GM21367 (cell line): ENCODE measurements around the gene BHLHE23.

Experiments
- ATAC-seq: cut with Tn5 transposase; IDR thresholded peaks from one replicate; pipeline ENCODE4 v1.9.1; 2021; ENCODE audit not compliant: unreplicated experiment

Gene BHLHE23

GRCh38 chr20:62975251-62975760 lies 31.5 kb downstream of the BHLHE23 start:
- ATAC-seq: no peak

GRCh38 chr20:62972845-62973745 lies 33.7 kb downstream of the BHLHE23 start:
- no peak for ATAC-seq

DNA sequence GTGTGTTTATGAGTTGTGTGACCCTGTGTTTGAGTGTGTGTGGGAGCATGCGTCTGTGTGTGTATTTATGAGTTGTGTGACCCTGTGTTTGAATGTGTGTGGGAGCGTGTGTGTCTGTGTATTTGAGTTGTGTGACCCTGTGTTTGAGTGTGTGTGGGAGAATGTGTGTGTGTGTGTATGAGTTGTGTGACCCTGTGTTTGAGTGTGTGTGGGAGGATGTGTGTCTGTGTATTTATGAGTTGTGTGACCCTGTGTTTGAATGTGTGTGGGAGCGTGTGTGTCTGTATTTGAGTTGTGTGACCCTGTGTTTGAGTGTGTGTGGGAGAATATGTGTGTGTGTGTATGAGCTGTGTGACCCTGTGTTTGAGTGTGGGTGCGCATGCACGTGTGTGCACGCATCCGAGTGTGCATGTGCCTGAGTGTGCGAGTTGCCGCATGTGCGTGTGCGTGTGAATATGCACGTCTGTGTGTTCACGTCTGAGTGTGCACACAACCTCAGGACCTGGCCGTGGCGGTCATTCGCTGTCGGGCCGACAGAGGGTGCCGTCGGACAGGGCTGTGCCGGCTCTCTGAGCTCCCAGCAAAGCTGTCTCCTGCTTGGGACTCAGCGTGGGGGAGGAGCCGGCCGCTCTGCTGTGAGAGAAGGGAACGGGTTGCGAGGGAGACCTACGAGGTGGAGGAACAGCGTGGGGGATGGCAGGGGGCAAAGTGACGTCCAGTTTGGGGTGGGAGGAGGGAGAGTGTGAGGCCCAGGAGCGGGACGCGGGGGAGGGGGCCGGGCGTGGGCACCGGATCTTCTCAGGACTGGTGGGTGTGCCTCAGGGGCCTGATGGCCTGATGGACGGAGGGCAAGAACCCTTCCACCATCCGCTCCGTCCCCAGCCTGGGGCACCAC lies 34.6 kb downstream of the BHLHE23 start:
- peak; percentile 57 for ATAC-seq

DNA sequence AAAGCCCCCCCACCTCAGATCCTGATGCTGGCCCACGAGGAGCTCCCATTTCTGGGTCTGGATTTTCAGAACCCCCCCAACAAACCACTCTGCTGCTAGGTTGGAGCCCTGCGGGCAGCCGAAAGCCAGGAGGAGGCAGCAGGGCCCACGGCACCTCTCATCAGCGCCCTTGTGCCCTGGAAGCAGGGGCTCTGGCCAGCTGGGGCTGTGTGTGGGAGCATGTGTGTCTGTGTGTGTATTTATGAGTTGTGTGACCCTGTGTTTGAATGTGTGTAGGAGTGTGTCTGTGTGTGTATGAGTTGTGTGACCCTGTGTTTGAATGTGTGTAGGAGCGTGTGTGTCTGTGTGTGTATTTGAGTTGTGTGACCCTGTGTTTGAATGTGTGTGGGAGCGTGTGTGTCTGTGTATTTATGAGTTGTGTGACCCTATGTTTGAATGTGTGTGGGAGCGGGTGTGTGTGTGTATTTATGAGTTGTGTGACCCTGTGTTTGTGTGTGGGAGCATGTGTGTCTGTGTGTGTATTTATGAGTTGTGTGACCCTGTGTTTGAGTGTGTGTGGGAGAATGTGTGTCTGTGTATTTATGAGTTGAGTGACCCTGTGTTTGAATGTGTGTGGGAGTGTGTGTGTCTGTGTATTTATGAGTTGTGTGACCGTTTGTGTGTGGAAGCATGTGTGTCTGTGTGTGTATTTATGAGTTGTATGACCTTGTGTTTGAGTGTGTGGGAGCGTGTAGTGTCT lies 35.4 kb downstream of the BHLHE23 start:
- no peak for ATAC-seq

GRCh38 chr20:62970307-62971210 lies 36.2 kb downstream of the BHLHE23 start:
- no peak for ATAC-seq

GRCh38 chr20:62969939-62970306 lies 36.8 kb downstream of the BHLHE23 start:
- ATAC-seq: no peak

GRCh38 chr20:62969179-62969760 lies 37.5 kb downstream of the BHLHE23 start:
- no peak for ATAC-seq

- ATAC-seq: no peak
Observed at GRCh38 chr20:62968378-62969178, 38.2 kb downstream of the BHLHE23 start.

GRCh38 chr20:62967628-62968351 lies 39.0 kb downstream of the BHLHE23 start:
- no peak for ATAC-seq

GRCh38 chr20:62967149-62967501 lies 39.6 kb downstream of the BHLHE23 start:
- no peak for ATAC-seq

DNA sequence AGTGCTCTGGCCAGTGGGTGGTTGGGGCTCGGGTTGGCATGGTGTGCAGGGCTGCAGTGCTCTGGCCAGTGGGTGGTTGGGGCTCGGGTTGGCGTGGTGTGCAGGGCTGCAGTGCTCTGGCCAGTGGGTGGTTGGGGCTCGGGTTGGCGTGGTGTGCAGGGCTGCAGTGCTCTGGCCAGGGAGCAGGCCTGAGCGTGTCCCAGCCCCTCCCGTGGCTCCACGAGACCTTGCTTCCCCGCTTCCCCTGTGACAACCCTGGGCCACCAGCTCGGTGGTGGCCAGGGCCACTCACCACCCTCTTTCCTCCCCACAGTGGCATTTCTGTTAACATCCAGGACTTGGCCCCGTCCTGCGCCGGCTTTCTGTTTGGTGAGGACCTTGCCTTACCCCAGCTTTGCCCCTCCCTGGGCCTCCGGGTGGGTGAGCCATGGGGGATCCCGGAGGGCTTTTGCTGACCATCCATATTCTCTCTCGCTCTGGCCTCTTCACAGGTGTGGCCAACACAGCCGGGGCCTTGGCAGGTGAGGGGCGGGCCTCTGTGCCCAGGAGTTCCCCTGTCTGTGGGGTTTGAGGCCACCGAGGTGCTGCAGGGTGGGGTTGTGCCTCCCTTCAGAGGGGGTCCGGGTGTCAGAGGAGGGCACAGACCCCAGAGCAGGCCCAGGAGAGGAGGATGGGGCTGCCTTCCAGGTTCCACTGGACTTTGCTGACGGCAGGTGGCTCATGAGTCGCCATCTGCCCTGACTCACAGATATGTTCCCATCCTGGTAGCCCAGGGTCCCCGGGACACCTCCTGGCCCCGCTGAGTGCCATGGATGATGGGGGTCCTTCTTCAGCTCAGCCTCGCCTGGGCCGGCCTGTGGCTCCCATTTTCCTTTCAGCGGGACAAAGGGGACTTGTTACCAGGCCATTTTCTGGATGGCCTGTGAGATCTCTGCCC lies 40.3 kb downstream of the BHLHE23 start:
- ATAC-seq: no peak

GRCh38 chr20:62965363-62965771 lies 41.4 kb downstream of the BHLHE23 start:
- ATAC-seq: no peak

GRCh38 chr20:62964700-62965099 lies 42.1 kb downstream of the BHLHE23 start:
- ATAC-seq: no peak

DNA sequence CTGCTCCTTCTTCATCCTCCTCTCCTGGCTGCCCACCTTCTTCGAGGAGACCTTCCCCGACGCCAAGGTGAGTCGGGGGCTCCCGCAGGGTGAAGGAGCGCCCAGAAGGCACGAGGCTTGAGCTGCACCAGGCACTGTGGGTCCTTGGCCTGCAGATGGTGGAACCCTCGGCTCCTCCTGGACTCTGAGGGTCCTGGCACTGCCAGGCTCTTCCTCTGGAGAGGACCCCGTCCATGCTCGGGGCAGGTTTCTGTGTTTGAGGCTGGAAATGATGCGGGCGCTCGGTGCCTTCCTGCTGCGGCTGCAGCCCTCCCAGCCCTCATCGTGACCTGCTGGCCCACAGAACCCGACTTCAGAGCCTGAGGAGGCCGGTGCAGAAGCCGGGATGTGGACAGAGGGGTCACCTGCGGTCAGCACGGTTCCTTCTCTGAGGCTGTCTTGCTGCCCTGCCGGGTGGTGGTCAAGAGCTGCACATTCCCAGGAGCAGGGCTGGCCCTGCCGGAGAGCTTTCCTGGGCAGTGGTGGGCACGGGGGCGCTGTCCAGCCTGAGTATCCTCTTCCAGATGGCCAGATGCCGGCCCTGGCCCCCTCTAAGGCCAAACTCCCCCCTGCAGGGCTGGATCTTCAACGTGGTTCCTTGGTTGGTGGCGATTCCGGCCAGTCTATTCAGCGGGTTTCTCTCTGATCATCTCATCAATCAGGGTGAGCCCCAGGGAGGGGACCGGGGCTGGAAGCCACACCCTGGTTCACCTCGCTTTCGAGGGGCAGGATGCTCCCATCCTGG lies 43.0 kb downstream of the BHLHE23 start:
- no peak for ATAC-seq

GRCh38 chr20:62962891-62963613 lies 43.7 kb downstream of the BHLHE23 start:
- ATAC-seq: no peak
